Activated T-cell treated with anti-CD3 and anti-CD28 coated beads for 48 hours (primary cell): ENCODE data around the gene OR4K15.
"Not testable (repeated sequence)": the region's sequence is repeated elsewhere in the genome, so short reads cannot be mapped to it uniquely, and the experiment has no call there.

Experiments used
- DNase-seq: peaks from one replicate; pipeline ENCODE4 v3.0.0-alpha.2; 2020; ENCODE audit warnings: low read depth

OR4K15 gene, protein sequence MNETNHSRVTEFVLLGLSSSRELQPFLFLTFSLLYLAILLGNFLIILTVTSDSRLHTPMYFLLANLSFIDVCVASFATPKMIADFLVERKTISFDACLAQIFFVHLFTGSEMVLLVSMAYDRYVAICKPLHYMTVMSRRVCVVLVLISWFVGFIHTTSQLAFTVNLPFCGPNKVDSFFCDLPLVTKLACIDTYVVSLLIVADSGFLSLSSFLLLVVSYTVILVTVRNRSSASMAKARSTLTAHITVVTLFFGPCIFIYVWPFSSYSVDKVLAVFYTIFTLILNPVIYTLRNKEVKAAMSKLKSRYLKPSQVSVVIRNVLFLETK

GRCh38 chr14:19975291-19975690, at the start of gene OR4K15:
Gene OR4K15, plus strand, starts transcription at chr14:19975591. Its CDS starts 0 bp downstream, at chr14:19975591.
- DNase-seq: no peak

- no peak for DNase-seq
Observed at GRCh38 chr14:19930617-19931016, 44.8 kb upstream of the OR4K15 start, which contains the start of gene OR4K1. Gene OR4K1, plus strand, starts transcription at chr14:19930917. Its CDS starts 4,750 bp downstream, at chr14:19935667.

GRCh38 chr14:19941668-19942067, 33.7 kb upstream of the OR4K15 start:
- no peak for DNase-seq

GRCh38 chr14:19947413-19948090, 27.8 kb upstream of the OR4K15 start:
- no peak for DNase-seq

DNA sequence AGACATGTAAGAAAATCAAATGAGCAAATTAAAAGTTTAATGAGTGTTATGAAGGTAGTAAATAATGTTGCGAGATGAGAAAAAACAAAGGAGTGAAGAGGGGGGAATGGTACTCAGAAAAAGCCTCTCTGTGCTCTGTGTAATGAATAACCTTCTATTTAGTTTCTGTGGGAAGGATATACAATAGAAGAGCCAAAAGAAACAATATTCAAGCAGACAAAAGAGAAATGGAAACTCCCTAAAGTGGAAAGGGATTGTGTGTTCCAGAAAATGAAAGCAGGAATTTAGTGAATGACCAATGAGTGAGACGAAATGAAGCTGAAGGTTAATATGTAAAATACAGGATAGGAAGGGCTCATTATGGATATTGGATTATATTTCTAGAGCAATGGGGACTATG, 26.2 kb upstream of the OR4K15 start:
- no peak for DNase-seq

GRCh38 chr14:19969735-19970134, 5.7 kb upstream of the OR4K15 start:
- DNase-seq: not testable (repeated sequence)

DNA sequence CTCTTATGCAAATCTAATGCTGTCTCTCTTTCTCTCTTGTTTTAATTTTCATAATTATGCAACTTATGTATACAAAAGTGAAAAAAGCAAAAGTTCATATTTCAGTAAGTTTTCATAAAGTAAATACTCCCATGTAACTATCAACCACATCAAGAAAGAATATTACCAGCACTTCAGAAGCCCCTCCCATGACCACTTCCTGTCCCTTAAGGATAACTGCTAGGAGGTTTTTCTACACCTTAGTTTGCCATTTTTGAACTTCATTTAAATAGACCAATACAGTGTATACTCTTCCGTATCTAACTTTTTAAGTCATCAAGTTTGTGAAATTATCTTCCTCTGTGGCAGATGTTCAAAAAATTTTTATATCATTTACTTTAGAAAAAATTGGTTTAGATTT, 547 bp upstream of the OR4K15 start:
- DNase-seq: no peak

DNA sequence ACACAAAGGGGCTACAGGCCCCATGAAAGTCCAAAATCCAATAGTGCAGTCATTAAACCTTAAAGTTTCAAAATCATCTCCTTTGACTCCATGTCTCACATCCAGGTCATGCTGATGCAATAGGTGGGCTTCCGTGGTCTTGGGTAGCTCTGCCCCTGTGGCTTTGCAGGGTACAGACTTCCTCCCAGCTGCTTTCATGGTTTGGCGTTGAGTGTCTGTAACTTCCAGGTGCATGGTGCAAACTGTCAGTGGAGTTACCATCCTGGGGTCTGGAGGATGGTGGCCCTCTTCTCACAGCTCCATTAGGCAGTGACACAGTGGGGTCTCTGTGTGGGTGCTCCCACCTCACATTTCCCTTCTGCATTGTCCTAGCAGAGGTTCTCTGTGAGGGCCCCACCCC, 18.0 kb downstream of the OR4K15 start:
- no peak for DNase-seq

GRCh38 chr14:20001863-20002262, 26.5 kb downstream of the OR4K15 start, which contains the start of gene OR4Q2:
Gene OR4Q2, plus strand, starts transcription at chr14:20002163.
- no peak for DNase-seq

GRCh38 chr14:20002319-20002718, 26.9 kb downstream of the OR4K15 start:
- no peak for DNase-seq

DNA sequence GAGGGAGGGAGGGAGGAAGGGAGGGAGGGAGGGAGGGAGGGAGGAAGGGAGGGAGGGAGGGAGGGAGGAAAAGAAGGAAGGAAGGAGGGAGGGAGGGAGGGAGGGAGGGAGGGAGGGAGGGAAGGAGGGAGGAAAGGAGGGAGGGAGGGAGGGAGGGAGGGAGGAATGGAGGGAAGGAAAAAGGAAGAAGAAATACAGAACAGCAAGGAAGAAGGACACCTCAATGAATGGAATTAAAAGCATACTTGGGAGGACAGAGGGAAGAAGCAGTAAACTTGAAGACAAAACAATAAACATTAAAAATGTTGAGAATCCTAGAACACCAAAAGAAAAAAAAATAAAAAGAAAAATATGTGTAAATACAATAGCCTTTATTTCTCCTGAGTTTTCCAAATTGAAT, 32.8 kb downstream of the OR4K15 start:
- DNase-seq: no peak

GRCh38 chr14:20019257-20019865, 44.0 kb downstream of the OR4K15 start, which contains the start of gene OR4K14:
Gene OR4K14, minus strand, starts transcription at chr14:20019307. Its CDS starts 4,114 bp downstream, at chr14:20015193.
- no peak for DNase-seq
